ENCODE results near the gene CLSTN3. TPM values are rescaled to one million over a fixed set of nuclear protein-coding genes. Genes with fewer than 3 reads are reported as not detected.

The CLSTN3 gene
- total and polyA plus RNA-seq, 2 of the 13 experiments (the other 11 are each of a cell fraction or from before 2014, with no cell fraction given) = 26.2 to 94.1 TPM

DNA sequence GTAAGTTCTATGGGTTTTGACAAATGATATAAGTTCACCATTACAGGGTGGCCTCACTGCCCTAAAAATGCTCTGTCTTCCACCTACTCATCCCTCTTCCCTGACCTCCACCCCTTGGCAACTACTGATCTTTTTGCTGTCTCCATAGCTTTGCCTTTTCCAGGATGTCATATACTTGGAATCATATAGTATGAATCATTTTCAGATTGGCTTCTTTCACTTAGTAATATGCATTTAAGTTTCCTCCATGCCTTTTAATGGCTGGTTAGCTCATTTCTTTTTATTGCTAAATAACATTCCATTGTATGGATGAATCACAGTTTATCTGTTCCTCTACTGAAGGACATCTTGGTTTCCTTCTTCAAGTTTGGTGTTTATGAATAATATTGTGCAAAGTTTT, 45.3 kb downstream of the CLSTN3 start:
- H3K27me3 ChIP-seq (ENCODE audit: control insufficient read depth in 1 of 2, insufficient read depth in 2 of 2, low read length in 2 of 2) = no peaks in the 10 kb centered on the region
- in situ Hi-C loops (cut with HindIII; ENCODE audit: extremely low pct_ligation_motif_present, low pct_unique_long_range_greater_than_20kb) = no loop called here
- ChIA-PET CTCF (ENCODE audit: low intra/inter-chr PET ratio, low total read pairs) (no interaction called here), POLR2A (no interaction called here)
- H2AFZ ChIP-seq (ENCODE audit: low read length) = no peak overlapping the region
- no peaks in the 10 kb centered on the region for H3K36me3 ChIP-seq (replicated peaks in 1 of 2; ENCODE audit: control insufficient read depth in 1 of 2, insufficient read depth in 2 of 2, low read length in 2 of 2)
- no TSS peak for BruUV-seq (replicated peaks)
- no peak overlapping the region for H3K27ac ChIP-seq (ENCODE audit: extremely low read length, insufficient read depth, low read length)
- peaks cover 21% of the 10 kb centered on the region for H3K9me3 ChIP-seq (ENCODE audit: low read length)
- no peak overlapping the region for H3K4me3 ChIP-seq (replicated peaks in 1 of 3; ENCODE audit: insufficient read depth in 1 of 3, low read depth in 2 of 3, low read length in 3 of 3)
- ATAC-seq = no peak
- FAIRE-seq = no peak
- H3K79me2 ChIP-seq (ENCODE audit: insufficient read depth, low read length) = no peaks in the 10 kb centered on the region
- no peak for DNase-seq (ENCODE audit: low spot score)
- no peak overlapping the region for H3K9ac ChIP-seq (ENCODE audit: insufficient read depth, low read depth, low read length)
- no peaks in the 10 kb centered on the region for H3K4me1 ChIP-seq (ENCODE audit: insufficient read depth, low read length)
- no peaks in the 10 kb centered on the region for H4K20me1 ChIP-seq (ENCODE audit: insufficient read depth, low read length)
- no peak overlapping the region for H3K4me2 ChIP-seq (ENCODE audit: low read depth, low read length)
- no peak for TF ChIP-seq CSRNP2 (CRISPR knock-in tag; conservative IDR thresholded peaks at IDR 0.05; ENCODE audit: low read depth)
- no peak for TF ChIP-seq GATA4 (IDR thresholded peaks at IDR 0.05; ENCODE audit: borderline replicate concordance, low read depth)
- no peak for TF ChIP-seq ZNF781 (CRISPR knock-in tag; IDR thresholded peaks at IDR 0.05; ENCODE audit: borderline replicate concordance, not compliant biosample characterization)
- no peak for TF ChIP-seq TBX2 (CRISPR knock-in tag; IDR thresholded peaks at IDR 0.05; ENCODE audit: borderline replicate concordance)
- TF ChIP-seq ZNF646 (CRISPR knock-in tag; IDR thresholded peaks at IDR 0.05) = no peak
- intact Hi-C loops (cut with micrococcal nuclease; ENCODE audit: unreplicated experiment) = no loop called here

Measured in HepG2 (cell line).